GM12891 (cell line): ENCODE data around the gene CHMP1A.

Source experiments
- POLR2A ChIP-seq: IDR thresholded peaks from 2 replicates; pipeline ENCODE4 v1.6.1; 2011; ENCODE audit warnings: low read depth, low read length, control low read depth
- SPI1 ChIP-seq: IDR thresholded peaks from 2 replicates; pipeline ENCODE4 v1.6.1; 2011; ENCODE audit warnings: low read depth, low read length, control low read depth
- TAF1 ChIP-seq: IDR thresholded peaks from 2 replicates; pipeline ENCODE4 v1.6.1; 2011; ENCODE audit warnings: low read depth, low read length, control low read depth

- no peak for TF ChIP-seq POLR2A
- TF ChIP-seq TAF1: no peak
- no peak for TF ChIP-seq SPI1
Measured at GRCh38 chr16:89668790-89669158, 11.3 kb upstream of the CHMP1A start.
